GM04504 (cell line): ENCODE results near the gene OR10W1.

Experiments
- DNase-seq: peaks from one replicate; pipeline ENCODE4 v3.0.0-alpha.2; 2012; ENCODE audit warnings: low read depth

Gene OR10W1

GRCh38 chr11:58268142-58268541, at the start of gene OR10W1:
OR10W1 (minus strand) TSS chr11:58268260; CDS start chr11:58267858, 402 bp downstream.
- DNase-seq: no peak

- no peak for DNase-seq
These were observed 48.1 kb upstream of the OR10W1 start for GRCh38 chr11:58316142-58316541.

- DNase-seq: peak; percentile 18
These were observed 33.5 kb upstream of the OR10W1 start for GRCh38 chr11:58301576-58301975.

GRCh38 chr11:58292017-58292416, 24.0 kb upstream of the OR10W1 start:
- DNase-seq: no peak

DNA sequence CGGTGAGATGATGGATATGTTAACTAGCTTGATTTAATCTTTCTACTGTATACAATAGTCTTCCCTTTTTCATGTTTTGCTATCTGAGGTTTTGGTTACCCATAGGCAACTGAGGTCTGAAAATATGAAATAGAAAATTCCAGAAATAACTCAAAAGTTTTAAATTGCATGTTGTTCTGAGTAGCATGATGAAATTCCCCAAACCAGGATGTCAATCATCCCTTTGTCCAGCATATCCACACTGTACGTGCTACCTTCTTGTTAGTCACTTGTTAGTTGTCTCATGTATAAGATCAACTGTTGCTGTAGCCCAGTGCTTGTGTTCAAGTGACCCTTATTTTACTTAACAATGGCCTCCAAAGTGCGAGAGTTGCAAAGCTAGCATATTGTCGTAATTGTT, 21.2 kb upstream of the OR10W1 start:
- no peak for DNase-seq

DNA sequence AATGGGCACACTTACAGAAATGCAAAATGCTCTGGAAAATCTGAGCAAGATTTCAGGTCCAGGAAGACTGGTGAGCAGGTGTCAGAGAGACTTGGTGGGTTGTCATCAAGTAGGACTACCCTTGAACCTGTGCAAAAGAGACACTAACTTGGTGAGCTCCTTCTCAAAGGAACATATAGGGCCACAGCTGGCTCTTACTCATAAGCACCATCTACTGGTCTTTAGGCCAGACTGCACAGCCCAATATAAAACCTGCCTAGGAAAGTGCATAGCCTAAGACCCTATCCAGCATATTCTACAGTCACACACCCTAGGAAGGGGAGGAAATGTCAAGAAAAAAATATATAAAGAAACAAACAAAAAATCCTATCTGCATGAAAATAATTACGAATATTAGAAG, 18.2 kb upstream of the OR10W1 start:
- DNase-seq: peak; percentile 9

DNA sequence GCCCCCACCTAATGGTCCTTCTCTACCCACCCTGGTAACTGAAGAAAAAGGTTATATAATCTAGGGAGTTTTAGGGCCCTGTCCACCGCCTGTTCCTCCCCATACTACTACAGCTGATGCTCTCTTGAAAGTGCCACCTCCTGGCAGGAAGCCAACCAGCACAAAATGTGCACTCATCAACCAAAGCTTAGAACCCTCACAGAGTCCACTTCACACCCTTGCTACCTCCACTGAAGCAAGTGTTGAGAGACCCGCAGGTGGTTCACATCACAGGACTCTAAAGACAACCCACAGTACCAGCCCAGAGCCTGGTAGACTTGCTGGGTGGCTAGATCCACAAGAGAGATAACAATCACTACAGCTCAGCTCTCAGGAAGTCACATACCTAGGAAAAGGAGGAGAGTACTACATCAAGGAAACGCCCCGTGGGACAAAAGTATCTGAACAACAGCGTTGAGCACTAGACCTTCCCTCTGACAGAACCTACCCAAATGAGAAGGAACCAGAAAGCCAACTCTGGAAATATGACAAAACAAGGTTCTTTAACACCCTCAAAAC, 17.5 kb upstream of the OR10W1 start:
- DNase-seq: no peak

- DNase-seq: no peak
These were observed 8.1 kb upstream of the OR10W1 start for GRCh38 chr11:58276151-58276550.

DNA sequence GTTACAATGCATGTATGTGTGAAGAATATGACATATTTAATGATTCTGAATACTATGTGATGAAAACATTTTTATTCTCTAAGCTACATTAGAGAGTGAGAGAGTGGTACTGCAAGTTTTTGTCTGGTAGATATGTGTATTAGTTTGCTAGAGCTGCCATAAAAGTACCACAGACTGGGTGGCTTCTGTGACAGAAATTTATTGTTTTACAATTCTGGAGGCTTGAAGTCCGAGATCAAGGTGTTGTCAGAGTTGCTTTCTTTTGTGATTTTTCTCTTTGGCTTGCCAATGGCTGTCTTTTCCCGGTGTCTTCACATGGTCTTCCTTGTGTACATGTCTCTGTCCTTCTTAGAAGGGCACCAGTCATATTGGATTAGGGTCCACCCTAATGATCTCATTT, 6.9 kb upstream of the OR10W1 start:
- no peak for DNase-seq

DNA sequence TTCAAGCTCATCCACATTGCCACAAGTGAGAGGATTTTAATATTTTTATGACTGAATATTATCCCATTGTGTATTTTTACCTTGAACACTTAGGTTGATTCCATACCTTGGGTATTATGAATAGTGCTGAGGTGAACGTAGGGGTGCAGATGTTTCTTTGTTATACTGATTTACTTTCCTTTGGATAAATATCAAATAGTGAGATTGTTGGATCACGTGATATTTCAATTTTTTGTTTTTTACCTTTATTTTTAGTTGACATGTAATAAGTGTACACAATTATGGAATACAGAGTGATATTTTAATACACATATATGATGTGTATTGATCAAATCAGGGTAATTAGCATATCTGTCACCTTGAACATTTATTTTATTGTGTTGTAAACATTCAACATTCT, 8.1 kb downstream of the OR10W1 start:
- no peak for DNase-seq

DNA sequence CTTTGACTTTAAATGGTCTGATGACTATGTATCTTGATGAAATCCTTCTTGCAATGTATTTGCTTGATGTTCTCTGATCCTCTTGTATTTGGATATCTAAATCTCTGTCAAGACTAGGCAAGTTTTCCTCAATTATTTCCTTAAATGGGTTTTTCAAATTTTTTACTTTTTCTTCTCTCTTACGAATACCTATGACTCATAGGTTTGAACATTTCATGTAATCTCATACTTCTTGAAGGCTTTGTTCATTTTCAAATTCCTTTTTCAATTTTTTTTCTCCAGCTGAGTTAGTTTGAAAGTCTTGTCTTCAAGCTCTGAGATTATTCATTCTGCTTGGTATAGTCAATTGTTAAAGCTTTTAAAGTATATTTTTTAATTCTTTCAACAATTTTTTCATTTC, 13.1 kb downstream of the OR10W1 start:
- DNase-seq: no peak

- DNase-seq: no peak
These were observed 24.1 kb downstream of the OR10W1 start for GRCh38 chr11:58243954-58244353.

- DNase-seq: no peak
These were observed 40.0 kb downstream of the OR10W1 start for GRCh38 chr11:58227956-58228615.

- no peak for DNase-seq
These were observed 45.3 kb downstream of the OR10W1 start for GRCh38 chr11:58222721-58223120.
